HCT116 (cell line): ENCODE measurements around the gene C10orf143. TPM values are rescaled to one million over a fixed set of nuclear protein-coding genes. Genes with fewer than 3 reads are reported as not detected.

Experiments
- ATAC-seq: fragments of 200-7000 bp; cut with Tn5 transposase; 2 replicates; pipeline ENCODE4 v1.9.1; 2020; ENCODE audit warnings: mild to moderate bottlenecking, moderate library complexity
- BruUV-seq: library from RNA; stranded (reverse); fragments of 400-500 nt; replicated peaks from 2 replicates; lab custom pipeline; 2021; lab: Mats Ljungman, UMichigan
- CTCF ChIA-PET: fragments of 300-600 bp; sonication (Branson Sonifier 250); formaldehyde crosslinking; loops from one replicate; lab custom pipeline; 2021; ENCODE audit warnings: antibody characterized with exemption; lab: Charles Lee
- POLR2A ChIA-PET: fragments of 300-600, 350-600 bp; sonication (Branson Sonifier 250); formaldehyde crosslinking; loops from one replicate; lab custom pipeline; 2021; ENCODE audit warnings: antibody characterized with exemption; lab: Charles Lee
- RAD21 ChIA-PET, 2 experiments: fragments of 300-600 bp; sonication (Branson Sonifier 250); formaldehyde crosslinking; loops; one replicate each; lab custom pipeline; 2023; ENCODE audit warnings: low total read pairs in 2 of 2; ENCODE audit not compliant: uncharacterized antibody in 2 of 2, unreplicated experiment in 2 of 2, low non-redundant PET in 1 of 2; lab: Charles Lee
- DNase-seq: peaks from one replicate; pipeline ENCODE4 v3.0.0-alpha.2; 2010; ENCODE audit warnings: low read depth, low spot score
- H2AFZ ChIP-seq: fragments of 200-600 bp; shearing (Covaris generic), sonication (generic); 2 replicates; pipeline ENCODE4 v1.6.1; 2017; ENCODE audit warnings: low read depth, mixed run types, mixed read lengths, antibody characterized with exemption, low read length; ENCODE audit not compliant: poor library complexity, severe bottlenecking
- H3K27ac ChIP-seq: 2 replicates; pipeline ENCODE4 v1.5.1; 2012; ENCODE audit warnings: low read depth, low read length
- H3K27me3 ChIP-seq: fragments of 200-600 bp; sonication (generic); 2 replicates; pipeline ENCODE4 v1.6.1; 2016; ENCODE audit warnings: mixed run types, low read length, mixed read lengths; ENCODE audit not compliant: insufficient read depth
- H3K36me3 ChIP-seq, 2 experiments: fragments of 200-500 bp in 1 of 2; fragments of 200-600 bp in 1 of 2; sonication (Bioruptor generic) in 1 of 2; sonication (generic) in 1 of 2; 2 replicates each; pipeline versions ENCODE4 v1.5.1 to v1.6.1; 2014 to 2016; ENCODE audit warnings: low read length in 2 of 2, inconsistent platforms in 1 of 2, mixed read lengths in 1 of 2, mixed run types in 1 of 2; ENCODE audit not compliant: insufficient read depth in 2 of 2, control insufficient read depth in 1 of 2
- H3K4me1 ChIP-seq, 2 experiments: fragments of 200-600 bp in 1 of 2; sonication (generic) in 1 of 2; 2 replicates each; pipeline versions ENCODE4 v1.5.1 to v1.6.1; 2012 to 2017; ENCODE audit warnings: low read length in 2 of 2, inconsistent platforms in 1 of 2, mild to moderate bottlenecking in 1 of 2, mixed read lengths in 1 of 2, mixed run types in 1 of 2, moderate library complexity in 1 of 2; ENCODE audit not compliant: insufficient read depth in 2 of 2, control insufficient read depth in 1 of 2
- H3K4me2 ChIP-seq: fragments of 200-600 bp; sonication (generic); 2 replicates; pipeline ENCODE4 v1.6.1; 2017; ENCODE audit warnings: mixed run types, low read length, mixed read lengths
- H3K4me3 ChIP-seq, 2 experiments: fragments of 200-600 bp in 1 of 2; sonication (generic) in 1 of 2; replicated peaks in 1 of 2; 2 replicates each; pipeline ENCODE4 v1.5.1; 2011 to 2016; ENCODE audit warnings: low read length in 2 of 2, control low read depth in 1 of 2, low read depth in 1 of 2, mild to moderate bottlenecking in 1 of 2, mixed read lengths in 1 of 2, mixed run types in 1 of 2
- H3K79me2 ChIP-seq: fragments of 200-600 bp; sonication (generic); 2 replicates; pipeline ENCODE4 v1.6.1; 2017; ENCODE audit warnings: mild to moderate bottlenecking, mixed run types, low read length, moderate library complexity, mixed read lengths; ENCODE audit not compliant: insufficient read depth
- H3K9ac ChIP-seq: fragments of 200-600 bp; sonication (generic); 2 replicates; pipeline ENCODE4 v1.6.1; 2016; ENCODE audit warnings: low read length, mixed read lengths
- H3K9me2 ChIP-seq: fragments of 200-600 bp; sonication (generic), shearing (Covaris generic); 2 replicates; pipeline ENCODE4 v1.6.1; 2017; ENCODE audit warnings: mixed run types, mild to moderate bottlenecking, moderate library complexity; ENCODE audit not compliant: insufficient read depth
- H3K9me3 ChIP-seq, 2 experiments: fragments of 200-500 bp in 1 of 2; fragments of 200-600 bp in 1 of 2; sonication (Bioruptor generic) in 1 of 2; sonication (generic) in 1 of 2; 2 replicates each; pipeline ENCODE4 v1.6.1; 2014 to 2017; ENCODE audit warnings: low read length in 2 of 2, mixed read lengths in 2 of 2, inconsistent platforms in 1 of 2, low read depth in 1 of 2, mild to moderate bottlenecking in 1 of 2, mixed run types in 1 of 2, moderate library complexity in 1 of 2; ENCODE audit not compliant: control insufficient read depth in 1 of 2, insufficient read depth in 1 of 2
- H4K20me1 ChIP-seq: fragments of 200-600 bp; sonication (generic), shearing (Covaris generic); 2 replicates; pipeline ENCODE4 v1.6.1; 2017; ENCODE audit warnings: mixed run types, mild to moderate bottlenecking, moderate library complexity; ENCODE audit not compliant: insufficient read depth
- CBX3 ChIP-seq: IDR thresholded peaks from 2 replicates; pipeline ENCODE4 v1.6.1; 2012; ENCODE audit warnings: low read depth
- EGR1 ChIP-seq: IDR thresholded peaks from 2 replicates; pipeline ENCODE4 v1.6.1; 2012; ENCODE audit warnings: low read depth
- ELF1 ChIP-seq: IDR thresholded peaks from 2 replicates; pipeline ENCODE4 v1.6.1; 2012; ENCODE audit warnings: low read depth, borderline replicate concordance
- FOSL1 ChIP-seq: IDR thresholded peaks from 2 replicates; pipeline ENCODE4 v1.6.1; 2012; ENCODE audit warnings: low read depth
- JUND ChIP-seq: IDR thresholded peaks from 2 replicates; pipeline ENCODE4 v1.6.1; 2012
- RAD21 ChIP-seq: IDR thresholded peaks from 2 replicates; pipeline ENCODE4 v1.6.1; 2012; ENCODE audit warnings: low read depth, mild to moderate bottlenecking
- SIN3A ChIP-seq: IDR thresholded peaks from 2 replicates; pipeline ENCODE4 v1.6.1; 2012; ENCODE audit warnings: low read depth
- SP1 ChIP-seq: IDR thresholded peaks from 2 replicates; pipeline ENCODE4 v1.6.1; 2012; ENCODE audit warnings: low read depth
- TCF7L2 ChIP-seq: IDR thresholded peaks from 2 replicates; pipeline ENCODE4 v1.7.0; 2011; ENCODE audit warnings: borderline replicate concordance, inconsistent platforms; ENCODE audit not compliant: insufficient read depth, insufficient read length; ENCODE audit errors: extremely low read depth
- ZNF274 ChIP-seq: fragments of 200-500 bp; sonication (Bioruptor generic); IDR thresholded peaks from 2 replicates; pipeline ENCODE4 v1.6.1; 2014; ENCODE audit warnings: mild to moderate bottlenecking, low read depth, low read length, inconsistent platforms
- intact Hi-C: fragments of 100-400 bp; cut with micrococcal nuclease; formaldehyde crosslinking; loops from 2 replicates; pipeline ENCODE4 v1.10.0; 2022
- total RNA-seq: library from RNA; stranded (reverse); gene quantifications from one replicate; pipeline ENCODE4 v1.2.1, GENCODE V29; 2021; ENCODE audit not compliant: unreplicated experiment
- TF ChIP-seq, protein P1 (sequence below): IDR thresholded peaks from 2 replicates; pipeline ENCODE4 v1.6.1; 2012
- TF ChIP-seq, protein P2 (sequence below): IDR thresholded peaks from 2 replicates; pipeline ENCODE4 v1.6.1; 2012; ENCODE audit warnings: low read depth
- TF ChIP-seq, protein P3 (sequence below), 3 experiments: fragments of 200-600 bp in 1 of 3; sonication (generic) in 1 of 3; IDR thresholded peaks in 2 of 3; conservative IDR thresholded peaks in 1 of 3; 2 replicates each; pipeline ENCODE4 v1.5.1; 2012 to 2017; ENCODE audit warnings: low read depth in 2 of 3, low read length in 2 of 3, antibody characterized with exemption in 1 of 3, borderline replicate concordance in 1 of 3, control low read depth in 1 of 3, mild to moderate bottlenecking in 1 of 3, mixed read lengths in 1 of 3, mixed run types in 1 of 3, moderate library complexity in 1 of 3; ENCODE audit not compliant: insufficient read depth in 1 of 3
- TF ChIP-seq, protein P4 (sequence below): IDR thresholded peaks from 2 replicates; pipeline ENCODE4 v1.6.1; 2012

The C10orf143 gene
- total RNA-seq, 1 experiment from 2014 or later = 0.66 TPM

DNA sequence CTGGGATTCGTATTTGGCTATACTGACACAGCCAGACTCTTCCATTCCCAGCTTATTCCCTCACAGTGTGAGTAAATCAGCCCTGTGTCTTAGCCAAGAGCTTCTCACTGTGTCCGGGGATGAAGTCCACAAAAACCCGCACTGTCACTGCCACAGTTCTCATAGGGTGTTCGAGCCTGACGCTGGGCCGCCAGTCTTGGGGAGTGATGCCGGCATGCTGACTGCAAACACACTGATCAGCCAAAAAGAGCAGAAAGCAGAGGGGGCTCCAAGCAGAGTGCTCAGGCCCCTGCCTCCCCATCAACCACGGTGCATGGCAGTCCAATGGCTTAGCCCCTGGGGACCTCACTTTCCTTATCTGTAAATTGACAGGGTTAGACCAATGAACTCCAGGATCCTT is 36.7 kb downstream of the C10orf143 start:
- no peaks in the 10 kb centered on the region for H3K79me2 ChIP-seq
- H3K9me2 ChIP-seq = no peaks in the 10 kb centered on the region
- ChIA-PET POLR2A (no interaction called here), RAD21 (no interaction called here), CTCF (no interaction called here)
- H3K4me2 ChIP-seq = no peak overlapping the region
- ATAC-seq (no peak), DNase-seq (no peak)
- no TSS peak for BruUV-seq
- no peak overlapping the region for H3K9ac ChIP-seq
- H4K20me1 ChIP-seq = no peaks in the 10 kb centered on the region
- no peak overlapping the region for H2AFZ ChIP-seq
- no peak for TF ChIP-seq JUND
- TF ChIP-seq CBX3 = no peak
- no peak for TF ChIP-seq FOSL1
- no peak for TF ChIP-seq SP1
- TF ChIP-seq, protein P1, sequence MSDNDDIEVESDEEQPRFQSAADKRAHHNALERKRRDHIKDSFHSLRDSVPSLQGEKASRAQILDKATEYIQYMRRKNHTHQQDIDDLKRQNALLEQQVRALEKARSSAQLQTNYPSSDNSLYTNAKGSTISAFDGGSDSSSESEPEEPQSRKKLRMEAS = no peak
- TF ChIP-seq, protein P2, sequence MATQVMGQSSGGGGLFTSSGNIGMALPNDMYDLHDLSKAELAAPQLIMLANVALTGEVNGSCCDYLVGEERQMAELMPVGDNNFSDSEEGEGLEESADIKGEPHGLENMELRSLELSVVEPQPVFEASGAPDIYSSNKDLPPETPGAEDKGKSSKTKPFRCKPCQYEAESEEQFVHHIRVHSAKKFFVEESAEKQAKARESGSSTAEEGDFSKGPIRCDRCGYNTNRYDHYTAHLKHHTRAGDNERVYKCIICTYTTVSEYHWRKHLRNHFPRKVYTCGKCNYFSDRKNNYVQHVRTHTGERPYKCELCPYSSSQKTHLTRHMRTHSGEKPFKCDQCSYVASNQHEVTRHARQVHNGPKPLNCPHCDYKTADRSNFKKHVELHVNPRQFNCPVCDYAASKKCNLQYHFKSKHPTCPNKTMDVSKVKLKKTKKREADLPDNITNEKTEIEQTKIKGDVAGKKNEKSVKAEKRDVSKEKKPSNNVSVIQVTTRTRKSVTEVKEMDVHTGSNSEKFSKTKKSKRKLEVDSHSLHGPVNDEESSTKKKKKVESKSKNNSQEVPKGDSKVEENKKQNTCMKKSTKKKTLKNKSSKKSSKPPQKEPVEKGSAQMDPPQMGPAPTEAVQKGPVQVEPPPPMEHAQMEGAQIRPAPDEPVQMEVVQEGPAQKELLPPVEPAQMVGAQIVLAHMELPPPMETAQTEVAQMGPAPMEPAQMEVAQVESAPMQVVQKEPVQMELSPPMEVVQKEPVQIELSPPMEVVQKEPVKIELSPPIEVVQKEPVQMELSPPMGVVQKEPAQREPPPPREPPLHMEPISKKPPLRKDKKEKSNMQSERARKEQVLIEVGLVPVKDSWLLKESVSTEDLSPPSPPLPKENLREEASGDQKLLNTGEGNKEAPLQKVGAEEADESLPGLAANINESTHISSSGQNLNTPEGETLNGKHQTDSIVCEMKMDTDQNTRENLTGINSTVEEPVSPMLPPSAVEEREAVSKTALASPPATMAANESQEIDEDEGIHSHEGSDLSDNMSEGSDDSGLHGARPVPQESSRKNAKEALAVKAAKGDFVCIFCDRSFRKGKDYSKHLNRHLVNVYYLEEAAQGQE = no peak
- TF ChIP-seq RAD21 = no peak
- TF ChIP-seq ZNF274 = no peak
- TF ChIP-seq SIN3A = no peak
- TF ChIP-seq EGR1 = no peak
- TF ChIP-seq, protein P3, sequence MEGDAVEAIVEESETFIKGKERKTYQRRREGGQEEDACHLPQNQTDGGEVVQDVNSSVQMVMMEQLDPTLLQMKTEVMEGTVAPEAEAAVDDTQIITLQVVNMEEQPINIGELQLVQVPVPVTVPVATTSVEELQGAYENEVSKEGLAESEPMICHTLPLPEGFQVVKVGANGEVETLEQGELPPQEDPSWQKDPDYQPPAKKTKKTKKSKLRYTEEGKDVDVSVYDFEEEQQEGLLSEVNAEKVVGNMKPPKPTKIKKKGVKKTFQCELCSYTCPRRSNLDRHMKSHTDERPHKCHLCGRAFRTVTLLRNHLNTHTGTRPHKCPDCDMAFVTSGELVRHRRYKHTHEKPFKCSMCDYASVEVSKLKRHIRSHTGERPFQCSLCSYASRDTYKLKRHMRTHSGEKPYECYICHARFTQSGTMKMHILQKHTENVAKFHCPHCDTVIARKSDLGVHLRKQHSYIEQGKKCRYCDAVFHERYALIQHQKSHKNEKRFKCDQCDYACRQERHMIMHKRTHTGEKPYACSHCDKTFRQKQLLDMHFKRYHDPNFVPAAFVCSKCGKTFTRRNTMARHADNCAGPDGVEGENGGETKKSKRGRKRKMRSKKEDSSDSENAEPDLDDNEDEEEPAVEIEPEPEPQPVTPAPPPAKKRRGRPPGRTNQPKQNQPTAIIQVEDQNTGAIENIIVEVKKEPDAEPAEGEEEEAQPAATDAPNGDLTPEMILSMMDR (IDR thresholded peaks at IDR 0.05 in 2 of 3, conservative IDR thresholded peaks at IDR 0.05 in 1 of 3; ENCODE audit: borderline replicate concordance in 1 of 3, insufficient read depth in 1 of 3, low read depth in 2 of 3, low read length in 2 of 3) = no peak
- no peak for TF ChIP-seq ELF1
- TF ChIP-seq TCF7L2 = no peak
- TF ChIP-seq, protein P4, sequence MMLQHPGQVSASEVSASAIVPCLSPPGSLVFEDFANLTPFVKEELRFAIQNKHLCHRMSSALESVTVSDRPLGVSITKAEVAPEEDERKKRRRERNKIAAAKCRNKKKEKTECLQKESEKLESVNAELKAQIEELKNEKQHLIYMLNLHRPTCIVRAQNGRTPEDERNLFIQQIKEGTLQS = no peak
- no peak overlapping the region for H3K27ac ChIP-seq
- intact Hi-C loops = no loop called here
- no peaks in the 10 kb centered on the region for H3K4me1 ChIP-seq
- H3K36me3 ChIP-seq = no peaks in the 10 kb centered on the region
- H3K4me3 ChIP-seq = no peak overlapping the region
- H3K27me3 ChIP-seq = peaks cover 6% of the 10 kb centered on the region; the same call in 1 of the 2 replicates
- no peaks in the 10 kb centered on the region for H3K9me3 ChIP-seq
